OCI-LY1 (cell line): ENCODE measurements around the gene CXCL12.

Experiments used
- H2AFZ ChIP-seq: fragments of 200-600 bp; sonication (generic), shearing (Covaris generic); 2 replicates; pipeline ENCODE4 v1.6.0; 2014; ENCODE audit warnings: antibody characterized with exemption, mild to moderate bottlenecking, low read length
- H3F3A ChIP-seq: fragments of 200-600 bp; sonication (generic), shearing (Covaris generic); 2 replicates; pipeline ENCODE4 v1.6.0; 2014; ENCODE audit warnings: mild to moderate bottlenecking, antibody characterized with exemption, low read length, moderate library complexity; ENCODE audit not compliant: insufficient read depth
- H3K27ac ChIP-seq: fragments of 200-600 bp; sonication (generic); 2 replicates; pipeline ENCODE4 v1.5.1; 2014; ENCODE audit warnings: low read length, mixed run types, mild to moderate bottlenecking, low read depth; ENCODE audit not compliant: poor library complexity, severe bottlenecking
- H3K27me3 ChIP-seq: fragments of 200-600 bp; sonication (generic); 2 replicates; pipeline ENCODE4 v1.6.0; 2014; ENCODE audit warnings: antibody characterized with exemption, mild to moderate bottlenecking, low read length, moderate library complexity; ENCODE audit not compliant: insufficient read depth
- H3K36me3 ChIP-seq: fragments of 200-600 bp; sonication (generic); 2 replicates; pipeline ENCODE4 v1.6.1; 2014; ENCODE audit warnings: mild to moderate bottlenecking, antibody characterized with exemption, low read length, moderate library complexity, mixed read lengths; ENCODE audit not compliant: insufficient read depth
- H3K4me1 ChIP-seq: fragments of 200-600 bp; sonication (generic); 2 replicates; pipeline ENCODE4 v1.5.1; 2014; ENCODE audit warnings: mild to moderate bottlenecking, low read length, moderate library complexity; ENCODE audit not compliant: insufficient read depth, severe bottlenecking
- H3K4me2 ChIP-seq: fragments of 200-600 bp; sonication (generic), shearing (Covaris generic); 2 replicates; pipeline ENCODE4 v1.6.1; 2014; ENCODE audit warnings: low read length
- H3K4me3 ChIP-seq: fragments of 200-600 bp; sonication (generic); 2 replicates; pipeline ENCODE4 v1.5.1; 2014; ENCODE audit warnings: low read length, low read depth, mild to moderate bottlenecking, mixed read lengths; ENCODE audit not compliant: poor library complexity, severe bottlenecking
- H3K79me2 ChIP-seq: fragments of 200-600 bp; shearing (Covaris generic); 2 replicates; pipeline ENCODE4 v1.6.1; 2016; ENCODE audit warnings: mixed run types, low read length, mixed read lengths; ENCODE audit not compliant: insufficient read depth
- H3K9ac ChIP-seq: fragments of 200-600 bp; sonication (generic), shearing (Covaris generic); 2 replicates; pipeline ENCODE4 v1.6.1; 2014; ENCODE audit warnings: mild to moderate bottlenecking, low read length, mixed read lengths
- H3K9me2 ChIP-seq: fragments of 200-600 bp; sonication (generic), shearing (Covaris generic); 2 replicates; pipeline ENCODE4 v1.6.1; 2014; ENCODE audit warnings: low read depth, mild to moderate bottlenecking, low read length, mixed read lengths
- H3K9me3 ChIP-seq: fragments of 200-600 bp; shearing (Covaris generic); 2 replicates; pipeline ENCODE4 v1.6.1; 2014; ENCODE audit warnings: low read length, mixed read lengths
- H4K20me1 ChIP-seq: fragments of 200-600 bp; sonication (generic), shearing (Covaris generic); 2 replicates; pipeline ENCODE4 v1.6.0; 2016; ENCODE audit warnings: mild to moderate bottlenecking, low read length; ENCODE audit not compliant: insufficient read depth
- EZH2 ChIP-seq: fragments of 200-600 bp; sonication (generic), shearing (Covaris generic); IDR thresholded peaks from 2 replicates; pipeline ENCODE4 v1.8.0; 2017; ENCODE audit warnings: borderline replicate concordance, mixed run types, mild to moderate bottlenecking, antibody characterized with exemption, low read length, moderate library complexity, mixed read lengths
- TF ChIP-seq, protein P1 (sequence below): fragments of 200-600 bp; sonication (generic), shearing (Covaris generic); IDR thresholded peaks from 2 replicates; pipeline ENCODE4 v1.5.1; 2017; ENCODE audit warnings: mild to moderate bottlenecking, antibody characterized with exemption, low read length, moderate library complexity, mixed read lengths

The CXCL12 gene

DNA sequence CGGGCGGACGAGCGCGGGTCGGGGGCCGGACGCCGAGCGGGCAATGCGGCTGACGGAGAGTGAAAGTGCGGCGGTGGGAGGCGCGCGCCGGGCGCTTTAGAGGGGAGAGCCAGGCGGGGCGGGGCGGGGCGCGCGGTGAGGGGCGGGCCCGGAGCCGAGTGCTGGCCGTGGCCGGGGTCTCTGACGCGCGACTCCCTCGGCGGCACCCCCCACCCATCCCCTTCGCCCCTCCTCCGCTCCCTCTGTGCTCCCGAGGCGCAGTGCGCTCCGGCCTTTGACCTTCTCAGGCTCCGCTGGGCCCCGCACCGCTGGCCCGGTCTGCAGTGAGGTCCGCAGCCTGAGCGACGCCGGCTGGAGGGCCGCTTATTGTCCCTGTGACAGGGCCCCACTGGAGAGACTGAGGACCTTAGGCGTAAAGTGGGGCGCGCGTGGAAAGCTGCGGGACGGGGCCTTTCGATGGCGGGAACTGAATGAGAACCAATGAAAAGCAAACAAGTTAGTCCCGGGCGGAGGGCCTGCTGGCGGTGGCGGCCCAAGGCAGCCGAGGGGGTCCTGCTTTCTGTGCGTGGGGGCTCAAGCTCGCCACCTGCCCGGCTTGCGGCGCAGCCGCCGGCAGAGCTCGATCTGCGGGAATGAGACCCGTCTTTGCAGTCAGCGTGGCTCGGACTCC lies at the start of gene CXCL12:
CXCL12 (minus strand) TSS at position 72 of the 670 bp plus-strand sequence. CDS start 92 bp downstream, outside the sequence.
- Histone ChIP-seq H3K4me3 (no peak within 1 kb of the TSS), H2AFZ (no peak within 1 kb of the TSS), H3K9me3 (no peaks in the 10 kb centered on the region), H3F3A (no peaks in the 10 kb centered on the region), H3K9ac (no peak within 1 kb of the TSS), H3K36me3 (no peaks in the 10 kb centered on the region), H3K4me2 (no peak within 1 kb of the TSS), H3K79me2 (no peaks in the 10 kb centered on the region), H4K20me1 (no peaks in the 10 kb centered on the region), H3K9me2 (no peaks in the 10 kb centered on the region), H3K27me3 (no peaks in the 10 kb centered on the region), H3K27ac (no peak within 1 kb of the TSS), H3K4me1 (no peaks in the 10 kb centered on the region)
- TF ChIP-seq, protein P1, sequence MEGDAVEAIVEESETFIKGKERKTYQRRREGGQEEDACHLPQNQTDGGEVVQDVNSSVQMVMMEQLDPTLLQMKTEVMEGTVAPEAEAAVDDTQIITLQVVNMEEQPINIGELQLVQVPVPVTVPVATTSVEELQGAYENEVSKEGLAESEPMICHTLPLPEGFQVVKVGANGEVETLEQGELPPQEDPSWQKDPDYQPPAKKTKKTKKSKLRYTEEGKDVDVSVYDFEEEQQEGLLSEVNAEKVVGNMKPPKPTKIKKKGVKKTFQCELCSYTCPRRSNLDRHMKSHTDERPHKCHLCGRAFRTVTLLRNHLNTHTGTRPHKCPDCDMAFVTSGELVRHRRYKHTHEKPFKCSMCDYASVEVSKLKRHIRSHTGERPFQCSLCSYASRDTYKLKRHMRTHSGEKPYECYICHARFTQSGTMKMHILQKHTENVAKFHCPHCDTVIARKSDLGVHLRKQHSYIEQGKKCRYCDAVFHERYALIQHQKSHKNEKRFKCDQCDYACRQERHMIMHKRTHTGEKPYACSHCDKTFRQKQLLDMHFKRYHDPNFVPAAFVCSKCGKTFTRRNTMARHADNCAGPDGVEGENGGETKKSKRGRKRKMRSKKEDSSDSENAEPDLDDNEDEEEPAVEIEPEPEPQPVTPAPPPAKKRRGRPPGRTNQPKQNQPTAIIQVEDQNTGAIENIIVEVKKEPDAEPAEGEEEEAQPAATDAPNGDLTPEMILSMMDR, result no peak
- no peak for TF ChIP-seq EZH2

DNA sequence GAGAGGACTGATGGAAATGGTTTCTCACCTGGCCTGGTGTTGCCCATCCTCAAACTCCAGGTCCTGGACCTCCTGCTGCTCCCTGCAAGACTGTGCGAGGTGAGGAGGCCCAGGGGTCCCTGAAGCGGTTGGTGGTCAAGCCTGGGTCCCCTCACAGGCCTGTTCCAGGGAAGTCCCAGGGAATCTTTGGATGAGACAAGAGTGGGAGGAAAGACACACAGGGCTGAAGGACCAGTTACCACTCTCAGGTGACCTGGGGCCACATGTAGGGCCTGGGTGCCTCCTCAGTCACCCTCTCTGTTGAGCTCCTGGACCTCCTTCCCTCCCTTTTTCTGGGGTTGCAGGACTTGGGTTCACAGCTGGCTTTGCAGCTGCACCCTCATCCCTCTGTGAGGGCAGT lies 42.6 kb upstream of the CXCL12 start:
- Histone ChIP-seq H3K4me1 (no peaks in the 10 kb centered on the region), H3K9ac (no peak overlapping the region), H2AFZ (no peak overlapping the region), H3K27me3 (no peaks in the 10 kb centered on the region), H3K4me3 (no peak overlapping the region), H3K4me2 (no peak overlapping the region), H3K27ac (no peak overlapping the region), H4K20me1 (no peaks in the 10 kb centered on the region), H3K9me3 (no peaks in the 10 kb centered on the region), H3K79me2 (no peaks in the 10 kb centered on the region), H3K9me2 (no peaks in the 10 kb centered on the region), H3F3A (no peaks in the 10 kb centered on the region), H3K36me3 (no peaks in the 10 kb centered on the region)
- TF ChIP-seq, protein P1, result no peak
- TF ChIP-seq EZH2, result no peak

DNA sequence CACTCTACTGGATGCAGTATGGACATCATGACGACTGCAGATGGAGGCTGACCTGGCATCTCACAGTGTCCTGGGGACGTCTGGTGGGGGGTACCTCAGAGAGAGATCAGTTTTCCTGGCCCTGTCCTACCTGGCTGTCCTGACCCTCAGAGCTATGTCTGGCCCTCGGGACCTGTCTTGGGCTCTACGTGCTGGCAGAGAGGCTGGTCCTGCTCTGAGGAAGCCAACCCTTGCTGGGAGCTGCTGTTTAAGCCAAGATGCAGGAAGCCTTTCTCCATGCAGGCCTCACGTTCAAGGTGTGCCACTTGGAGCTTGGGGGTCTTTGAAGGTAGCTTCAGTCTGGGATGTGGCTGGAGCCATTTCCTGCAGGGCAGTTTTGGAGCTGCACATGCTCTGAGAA lies 42.1 kb upstream of the CXCL12 start:
- Histone ChIP-seq H3K27me3 (no peaks in the 10 kb centered on the region), H3K27ac (no peak overlapping the region), H4K20me1 (no peaks in the 10 kb centered on the region), H3K9ac (no peak overlapping the region), H3K9me2 (no peaks in the 10 kb centered on the region), H3F3A (no peaks in the 10 kb centered on the region), H2AFZ (no peak overlapping the region), H3K4me2 (no peak overlapping the region), H3K4me3 (no peak overlapping the region), H3K36me3 (no peaks in the 10 kb centered on the region), H3K4me1 (no peaks in the 10 kb centered on the region), H3K9me3 (no peaks in the 10 kb centered on the region), H3K79me2 (no peaks in the 10 kb centered on the region)
- no peak for TF ChIP-seq EZH2
- TF ChIP-seq, protein P1, result no peak
